HepG2 (cell line): Measurements from ENCODE around the gene DOK7. TPM values are rescaled to one million over a fixed set of nuclear protein-coding genes. Genes with fewer than 3 reads are reported as not detected.

ENCODE experiments used
- ATAC-seq: fragments of 200-7000 bp; cut with Tn5 transposase; 3 replicates; pipeline ENCODE4 v1.9.1; 2020; ENCODE audit warnings: mild to moderate bottlenecking, moderate library complexity
- BruUV-seq: library from RNA; stranded (reverse); fragments of 400-500 nt; replicated peaks from 2 replicates; lab custom pipeline; 2021; lab: Mats Ljungman, UMichigan
- CTCF ChIA-PET: fragments of 300-600 bp; formaldehyde crosslinking; extraction: SDS; loops from one replicate; lab custom pipeline; 2021; ENCODE audit warnings: low total read pairs, inconsistent platforms, low intra/inter-chr PET ratio; lab: Yijun Ruan, JAX
- POLR2A ChIA-PET: fragments of 350-600 bp; sonication (Branson Sonifier 250); formaldehyde crosslinking; loops from one replicate; lab custom pipeline; 2020; ENCODE audit warnings: antibody characterized with exemption, inconsistent platforms; lab: Yijun Ruan, JAX
- DNase-seq: peaks from one replicate; pipeline ENCODE4 v3.0.0-alpha.2; 2015; ENCODE audit warnings: low spot score
- FAIRE-seq: peaks from 3 replicates; lab custom pipeline; 2011; peaks lifted over from hg19 to GRCh38; lab: Jason Lieb, UNC
- H2AFZ ChIP-seq: one replicate; pipeline ENCODE4 v1.6.1; 2011; ENCODE audit warnings: low read length, inconsistent platforms
- H3K27ac ChIP-seq: fragments of 300-600 bp; 3 replicates; pipeline ENCODE4 v1.8.0; 2011; ENCODE audit warnings: mixed run types, mild to moderate bottlenecking, mixed read lengths, low read length, inconsistent platforms; ENCODE audit not compliant: insufficient read depth; ENCODE audit errors: extremely low read length
- H3K27me3 ChIP-seq, 2 experiments: fragments of 200-600 bp in 1 of 2; 2 replicates in 1 of 2; 3 replicates in 1 of 2; pipeline versions ENCODE4 v1.6.0 to v1.8.0; 2011; ENCODE audit warnings: low read length in 2 of 2, mild to moderate bottlenecking in 2 of 2, moderate library complexity in 2 of 2, inconsistent platforms in 1 of 2; ENCODE audit not compliant: insufficient read depth in 2 of 2, control insufficient read depth in 1 of 2
- H3K36me3 ChIP-seq, 2 experiments: fragments of 200-600 bp in 1 of 2; replicated peaks in 1 of 2; 2 replicates in 1 of 2; 3 replicates in 1 of 2; pipeline versions ENCODE4 v1.5.1 to v1.8.0; 2011; ENCODE audit warnings: low read length in 2 of 2, inconsistent platforms in 1 of 2; ENCODE audit not compliant: insufficient read depth in 2 of 2, control insufficient read depth in 1 of 2
- H3K4me1 ChIP-seq: 2 replicates; pipeline ENCODE4 v1.5.1; 2012; ENCODE audit warnings: low read length, inconsistent platforms; ENCODE audit not compliant: insufficient read depth
- H3K4me2 ChIP-seq: 2 replicates; pipeline ENCODE4 v1.6.0; 2011; ENCODE audit warnings: low read depth, low read length, inconsistent platforms
- H3K4me3 ChIP-seq, 3 experiments: fragments of 200-600 bp in 1 of 3; sonication (generic), shearing (Covaris generic) in 1 of 3; replicated peaks in 1 of 3; 2 replicates each; pipeline ENCODE4 v1.5.1; 2011 to 2016; ENCODE audit warnings: low read length in 3 of 3, inconsistent platforms in 2 of 3, low read depth in 2 of 3, mild to moderate bottlenecking in 2 of 3, control low read depth in 1 of 3, mixed read lengths in 1 of 3; ENCODE audit not compliant: insufficient read depth in 1 of 3
- H3K79me2 ChIP-seq: one replicate; pipeline ENCODE4 v1.6.1; 2011; ENCODE audit warnings: low read length, inconsistent platforms; ENCODE audit not compliant: insufficient read depth
- H3K9ac ChIP-seq: 2 replicates; pipeline ENCODE4 v1.6.0; 2011; ENCODE audit warnings: mild to moderate bottlenecking, low read depth, low read length, inconsistent platforms; ENCODE audit not compliant: insufficient read depth
- H3K9me3 ChIP-seq: 2 replicates; pipeline ENCODE4 v1.5.1; 2012; ENCODE audit warnings: mild to moderate bottlenecking, low read length
- H4K20me1 ChIP-seq: 2 replicates; pipeline ENCODE4 v1.6.0; 2011; ENCODE audit warnings: inconsistent platforms, mild to moderate bottlenecking, low read length, moderate library complexity; ENCODE audit not compliant: insufficient read depth
- FOXP1 ChIP-seq, 2 experiments: fragments of 450-650 bp in 1 of 2; IDR thresholded peaks; 2 replicates each; pipeline ENCODE4 v1.6.1; 2017 to 2018; ENCODE audit warnings: antibody characterized with exemption in 1 of 2
- IKZF1 ChIP-seq: fragments of 450-650 bp; IDR thresholded peaks from 2 replicates; pipeline ENCODE4 v1.7.1; 2016
- KLF11 ChIP-seq: IDR thresholded peaks from 2 replicates; pipeline ENCODE4 v1.6.1; 2016; ENCODE audit warnings: missing compliant biosample characterization
- KMT2A ChIP-seq: sonication (generic); formaldehyde crosslinking; IDR thresholded peaks from 2 replicates; pipeline ENCODE4 v1.4.0; 2020; ENCODE audit warnings: missing genetic modification reagents
- PHF5A ChIP-seq: IDR thresholded peaks from one replicate; pipeline ENCODE4 v1.6.1; 2018; ENCODE audit warnings: low read depth, missing genetic modification reagents; ENCODE audit not compliant: unreplicated experiment
- ZNF660 ChIP-seq: sonication (generic); formaldehyde crosslinking; IDR thresholded peaks from 2 replicates; pipeline ENCODE4 v1.5.1; 2020; ENCODE audit warnings: mild to moderate bottlenecking, low read depth, missing genetic modification reagents, borderline replicate concordance
- ZNF670 ChIP-seq: sonication (generic); formaldehyde crosslinking; IDR thresholded peaks from 2 replicates; pipeline ENCODE4 v1.8.0; 2022; ENCODE audit warnings: mild to moderate bottlenecking, missing genetic modification reagents, borderline replicate concordance
- whole genome bisulfite sequencing: methylation state at CpG from one replicate; pipeline ENCODE4 v1.1.6; 2017; ENCODE audit warnings: low lambda C conversion rate; 5-methylcytosine and 5-hydroxymethylcytosine counted together
- in situ Hi-C: cut with HindIII; loops from 2 replicates; pipeline ENCODE4 v1.10.0; 2017; ENCODE audit warnings: low pct_unique_long_range_greater_than_20kb; ENCODE audit not compliant: extremely low pct_ligation_motif_present
- intact Hi-C: fragments of 100-400 bp; cut with micrococcal nuclease; formaldehyde crosslinking; loops from one replicate; pipeline ENCODE4 v1.10.0; 2022; ENCODE audit not compliant: unreplicated experiment
- polyA plus RNA-seq, 8 experiments: library from polyadenylated mRNA; depleted of rRNA in 3 of 8; stranded (reverse) in 7 of 8; unstranded in 1 of 8; fragments of >200 nt; fragmentation: Illumina TruSeq in 4 of 8; extraction: Trizol in 4 of 8; gene quantifications; 2 replicates each; pipeline versions ENCODE4 v1.2.1 to v1.2.3, GENCODE V29; 2011 to 2016; ENCODE audit warnings: low read depth in 4 of 8, missing spikeins in 1 of 8, mixed read lengths in 1 of 8; ENCODE audit not compliant: insufficient read depth in 1 of 8
- total RNA-seq, 5 experiments: library from RNA; depleted of rRNA; stranded (reverse); fragments of >200 nt; fragmentation: Illumina TruSeq; extraction: Trizol; gene quantifications; 2 replicates each; pipeline ENCODE4 v1.2.3, GENCODE V29; 2016; ENCODE audit warnings: low read depth in 1 of 5
- TF ChIP-seq, protein P1 (sequence below): sonication (generic); formaldehyde crosslinking; IDR thresholded peaks from 2 replicates; pipeline ENCODE4 v1.5.0; 2020; ENCODE audit warnings: mild to moderate bottlenecking, missing genetic modification reagents, moderate library complexity
- TF ChIP-seq, protein P2 (sequence below): conservative IDR thresholded peaks from 2 replicates; pipeline ENCODE4 v1.6.1; 2018; ENCODE audit warnings: missing genetic modification reagents
- TF ChIP-seq, protein P3 (sequence below): sonication (generic); formaldehyde crosslinking; IDR thresholded peaks from 2 replicates; pipeline ENCODE4 v1.5.1; 2020; ENCODE audit warnings: missing genetic modification reagents, mild to moderate bottlenecking, borderline replicate concordance

DOK7 gene
- total and polyA plus RNA-seq, 2 of the 13 experiments (the other 11 are each of a cell fraction or from before 2014, with no cell fraction given) = 0.03 to 0.07 TPM

DNA sequence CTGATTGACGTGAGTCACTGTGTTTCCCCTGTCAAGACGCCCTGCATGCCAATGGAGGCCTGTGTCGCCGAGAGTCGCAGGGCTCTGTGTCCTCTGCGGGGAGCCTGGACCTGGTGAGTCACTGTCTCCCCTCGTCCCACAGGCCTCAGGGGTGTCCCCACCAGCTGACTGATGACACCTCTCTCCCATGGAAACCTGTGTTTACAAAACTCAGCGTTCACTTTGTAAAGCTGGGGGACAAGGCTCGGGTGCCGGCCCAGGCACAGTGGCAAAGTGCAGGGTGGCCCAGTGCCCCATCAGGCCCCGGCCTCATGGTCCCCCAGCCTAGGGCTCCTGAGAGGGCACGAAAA is 42.5 kb upstream of the DOK7 start:
- no peak for TF ChIP-seq ZNF670 (CRISPR knock-in tag)
- no peak for TF ChIP-seq PHF5A (CRISPR knock-in tag)
- no peak for TF ChIP-seq FOXP1 (IDR thresholded peaks at IDR 0.05)
- TF ChIP-seq FOXP1 (CRISPR knock-in tag; IDR thresholded peaks at IDR 0.05) = no peak
- TF ChIP-seq, protein P1, sequence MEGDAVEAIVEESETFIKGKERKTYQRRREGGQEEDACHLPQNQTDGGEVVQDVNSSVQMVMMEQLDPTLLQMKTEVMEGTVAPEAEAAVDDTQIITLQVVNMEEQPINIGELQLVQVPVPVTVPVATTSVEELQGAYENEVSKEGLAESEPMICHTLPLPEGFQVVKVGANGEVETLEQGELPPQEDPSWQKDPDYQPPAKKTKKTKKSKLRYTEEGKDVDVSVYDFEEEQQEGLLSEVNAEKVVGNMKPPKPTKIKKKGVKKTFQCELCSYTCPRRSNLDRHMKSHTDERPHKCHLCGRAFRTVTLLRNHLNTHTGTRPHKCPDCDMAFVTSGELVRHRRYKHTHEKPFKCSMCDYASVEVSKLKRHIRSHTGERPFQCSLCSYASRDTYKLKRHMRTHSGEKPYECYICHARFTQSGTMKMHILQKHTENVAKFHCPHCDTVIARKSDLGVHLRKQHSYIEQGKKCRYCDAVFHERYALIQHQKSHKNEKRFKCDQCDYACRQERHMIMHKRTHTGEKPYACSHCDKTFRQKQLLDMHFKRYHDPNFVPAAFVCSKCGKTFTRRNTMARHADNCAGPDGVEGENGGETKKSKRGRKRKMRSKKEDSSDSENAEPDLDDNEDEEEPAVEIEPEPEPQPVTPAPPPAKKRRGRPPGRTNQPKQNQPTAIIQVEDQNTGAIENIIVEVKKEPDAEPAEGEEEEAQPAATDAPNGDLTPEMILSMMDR (CRISPR knock-in tag) = no peak
- TF ChIP-seq IKZF1 = no peak
- TF ChIP-seq, all 625 proteins: peak for 0
- ChIA-PET CTCF (no interaction called here), POLR2A (no interaction called here)
- no peaks in the 10 kb centered on the region for H3K9me3 ChIP-seq
- intact Hi-C loops = no loop called here
- no peaks in the 10 kb centered on the region for H4K20me1 ChIP-seq
- no peak for FAIRE-seq
- no peak overlapping the region for H3K27ac ChIP-seq
- no peaks in the 10 kb centered on the region for H3K4me1 ChIP-seq
- no peak overlapping the region for H3K4me3 ChIP-seq
- H2AFZ ChIP-seq = no peak overlapping the region
- H3K36me3 ChIP-seq = peaks cover 18 to 63% of the 10 kb centered on the region in 2 experiments; a peak in 4 of 5 replicates
- ATAC-seq = no peak
- H3K9ac ChIP-seq = no peak overlapping the region
- DNase-seq = no peak
- in situ Hi-C loops = no loop called here
- no peaks in the 10 kb centered on the region for H3K79me2 ChIP-seq
- WGBS = 91% methylated on average over 10 of the region's 12 CpGs
- no peak overlapping the region for H3K4me2 ChIP-seq
- no peaks in the 10 kb centered on the region for H3K27me3 ChIP-seq
- no TSS peak for BruUV-seq

DNA sequence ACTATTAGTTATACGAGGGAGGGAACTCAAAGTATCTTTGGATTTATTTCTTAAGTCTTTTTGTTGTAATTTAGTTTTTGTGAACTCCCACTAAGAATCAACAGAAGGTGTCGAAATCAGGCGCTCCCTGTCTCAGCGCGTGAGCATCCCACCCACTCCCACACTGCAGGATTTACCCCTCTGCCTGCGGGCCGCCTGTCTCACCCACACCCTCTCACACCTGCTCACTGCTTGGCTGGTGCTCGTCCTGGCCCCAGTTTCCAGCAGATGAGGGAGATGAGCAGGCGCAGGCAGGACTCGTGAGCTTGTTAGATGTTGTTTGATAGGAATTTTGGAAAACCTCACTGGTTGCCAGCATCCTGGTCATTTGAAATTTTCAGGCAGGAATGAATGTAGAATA is 42.1 kb upstream of the DOK7 start:
- CTCF ChIA-PET = no interaction called here
- no peak for ATAC-seq
- BruUV-seq = no TSS peak
- POLR2A ChIA-PET = no interaction called here
- no peaks in the 10 kb centered on the region for H3K9me3 ChIP-seq
- no peak overlapping the region for H3K4me3 ChIP-seq
- H3K79me2 ChIP-seq = no peaks in the 10 kb centered on the region
- H3K4me1 ChIP-seq = no peaks in the 10 kb centered on the region
- H3K9ac ChIP-seq = no peak overlapping the region
- H2AFZ ChIP-seq = no peak overlapping the region
- no peak overlapping the region for H3K27ac ChIP-seq
- no peak for FAIRE-seq
- 96% methylated on average over 10 of the region's 10 CpGs for WGBS
- in situ Hi-C loops = no loop called here
- DNase-seq = no peak
- no peaks in the 10 kb centered on the region for H3K27me3 ChIP-seq
- H3K4me2 ChIP-seq = no peak overlapping the region
- intact Hi-C loops = no loop called here
- H3K36me3 ChIP-seq = peaks cover 17 to 60% of the 10 kb centered on the region in 2 experiments; a peak in 4 of 5 replicates
- no peaks in the 10 kb centered on the region for H4K20me1 ChIP-seq
- TF ChIP-seq, protein P2, sequence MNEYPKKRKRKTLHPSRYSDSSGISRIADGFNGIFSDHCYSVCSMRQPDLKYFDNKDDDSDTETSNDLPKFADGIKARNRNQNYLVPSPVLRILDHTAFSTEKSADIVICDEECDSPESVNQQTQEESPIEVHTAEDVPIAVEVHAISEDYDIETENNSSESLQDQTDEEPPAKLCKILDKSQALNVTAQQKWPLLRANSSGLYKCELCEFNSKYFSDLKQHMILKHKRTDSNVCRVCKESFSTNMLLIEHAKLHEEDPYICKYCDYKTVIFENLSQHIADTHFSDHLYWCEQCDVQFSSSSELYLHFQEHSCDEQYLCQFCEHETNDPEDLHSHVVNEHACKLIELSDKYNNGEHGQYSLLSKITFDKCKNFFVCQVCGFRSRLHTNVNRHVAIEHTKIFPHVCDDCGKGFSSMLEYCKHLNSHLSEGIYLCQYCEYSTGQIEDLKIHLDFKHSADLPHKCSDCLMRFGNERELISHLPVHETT = no peak
- TF ChIP-seq ZNF660 (no peak), KMT2A (no peak), KLF11 (CRISPR knock-in tag) (no peak)
- TF ChIP-seq, protein P3, sequence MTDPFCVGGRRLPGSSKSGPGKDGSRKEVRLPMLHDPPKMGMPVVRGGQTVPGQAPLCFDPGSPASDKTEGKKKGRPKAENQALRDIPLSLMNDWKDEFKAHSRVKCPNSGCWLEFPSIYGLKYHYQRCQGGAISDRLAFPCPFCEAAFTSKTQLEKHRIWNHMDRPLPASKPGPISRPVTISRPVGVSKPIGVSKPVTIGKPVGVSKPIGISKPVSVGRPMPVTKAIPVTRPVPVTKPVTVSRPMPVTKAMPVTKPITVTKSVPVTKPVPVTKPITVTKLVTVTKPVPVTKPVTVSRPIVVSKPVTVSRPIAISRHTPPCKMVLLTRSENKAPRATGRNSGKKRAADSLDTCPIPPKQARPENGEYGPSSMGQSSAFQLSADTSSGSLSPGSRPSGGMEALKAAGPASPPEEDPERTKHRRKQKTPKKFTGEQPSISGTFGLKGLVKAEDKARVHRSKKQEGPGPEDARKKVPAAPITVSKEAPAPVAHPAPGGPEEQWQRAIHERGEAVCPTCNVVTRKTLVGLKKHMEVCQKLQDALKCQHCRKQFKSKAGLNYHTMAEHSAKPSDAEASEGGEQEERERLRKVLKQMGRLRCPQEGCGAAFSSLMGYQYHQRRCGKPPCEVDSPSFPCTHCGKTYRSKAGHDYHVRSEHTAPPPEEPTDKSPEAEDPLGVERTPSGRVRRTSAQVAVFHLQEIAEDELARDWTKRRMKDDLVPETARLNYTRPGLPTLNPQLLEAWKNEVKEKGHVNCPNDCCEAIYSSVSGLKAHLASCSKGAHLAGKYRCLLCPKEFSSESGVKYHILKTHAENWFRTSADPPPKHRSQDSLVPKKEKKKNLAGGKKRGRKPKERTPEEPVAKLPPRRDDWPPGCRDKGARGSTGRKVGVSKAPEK (CRISPR knock-in tag) = no peak
